SK-N-SH (cell line): ENCODE measurements around the gene NME9. TPM values are rescaled to one million over a fixed set of nuclear protein-coding genes. Genes with fewer than 3 reads are reported as not detected.

ENCODE experiments used
- CHD2 ChIP-seq: fragments of 150-350 bp; IDR thresholded peaks from 2 replicates; pipeline ENCODE4 v1.6.1; 2018; ENCODE audit warnings: low read length; ENCODE audit not compliant: partially characterized antibody
- EP300 ChIP-seq, 2 experiments: IDR thresholded peaks; 2 replicates each; pipeline versions ENCODE4 v1.4.0 to v1.6.1; 2012; ENCODE audit warnings: borderline replicate concordance in 1 of 2, low read depth in 1 of 2, low read length in 1 of 2
- EZH2phosphoT487 ChIP-seq: fragments of 200-600 bp; sonication (generic); IDR thresholded peaks from 2 replicates; pipeline ENCODE4 v1.6.1; 2017; ENCODE audit warnings: low read depth, mixed run types, mild to moderate bottlenecking, antibody characterized with exemption, moderate library complexity, borderline replicate concordance
- FOSL2 ChIP-seq: IDR thresholded peaks from 2 replicates; pipeline ENCODE4 v1.4.0; 2012; ENCODE audit warnings: low read depth, mild to moderate bottlenecking, moderate library complexity, borderline replicate concordance
- FOXJ3 ChIP-seq: sonication (generic); formaldehyde crosslinking; IDR thresholded peaks from 2 replicates; pipeline ENCODE4 v1.5.1; 2020; ENCODE audit warnings: mild to moderate bottlenecking, missing genetic modification reagents
- FOXM1 ChIP-seq: IDR thresholded peaks from 2 replicates; pipeline ENCODE4 v1.4.0; 2012; ENCODE audit warnings: low read depth, mild to moderate bottlenecking
- GATA2 ChIP-seq: sonication (generic); formaldehyde crosslinking; IDR thresholded peaks from 2 replicates; pipeline ENCODE4 v1.5.0; 2020; ENCODE audit warnings: mild to moderate bottlenecking, missing genetic modification reagents
- JUND ChIP-seq: IDR thresholded peaks from 2 replicates; pipeline ENCODE4 v1.4.0; 2012
- MXI1 ChIP-seq: IDR thresholded peaks from 2 replicates; pipeline ENCODE4 v1.6.1; 2012; ENCODE audit warnings: mild to moderate bottlenecking, low read depth, low read length, improper control_type of control experiment
- NFIC ChIP-seq: IDR thresholded peaks from 2 replicates; pipeline ENCODE4 v1.4.0; 2012; ENCODE audit warnings: borderline replicate concordance
- NRF1 ChIP-seq: IDR thresholded peaks from 2 replicates; pipeline ENCODE4 v1.6.1; 2012; ENCODE audit warnings: low read depth, mild to moderate bottlenecking, low read length
- POLR2AphosphoS5 ChIP-seq: IDR thresholded peaks from 2 replicates; pipeline ENCODE4 v1.6.1; 2012; ENCODE audit warnings: low read depth, low read length
- RCOR1 ChIP-seq: fragments of 150-350 bp; IDR thresholded peaks from 2 replicates; pipeline ENCODE4 v1.6.1; 2017; ENCODE audit warnings: antibody characterized with exemption, low read length
- RFX5 ChIP-seq: IDR thresholded peaks from 2 replicates; pipeline ENCODE4 v1.6.1; 2012; ENCODE audit warnings: mild to moderate bottlenecking, improper control_type of control experiment, low read length
- RXRA ChIP-seq: IDR thresholded peaks from 2 replicates; pipeline ENCODE4 v1.4.0; 2012; ENCODE audit warnings: low read depth, mild to moderate bottlenecking, borderline replicate concordance
- SIN3A ChIP-seq: IDR thresholded peaks from 2 replicates; pipeline ENCODE4 v1.6.1; 2012; ENCODE audit warnings: low read depth, mild to moderate bottlenecking, low read length, moderate library complexity, borderline replicate concordance
- TAF1 ChIP-seq: IDR thresholded peaks from 2 replicates; pipeline ENCODE4 v1.6.1; 2012; ENCODE audit warnings: low read depth, mild to moderate bottlenecking, low read length, moderate library complexity, borderline replicate concordance
- TEAD4 ChIP-seq: IDR thresholded peaks from 2 replicates; pipeline ENCODE4 v1.4.0; 2012; ENCODE audit warnings: mild to moderate bottlenecking, borderline replicate concordance; ENCODE audit not compliant: insufficient read depth
- YY1 ChIP-seq: IDR thresholded peaks from 2 replicates; pipeline ENCODE4 v1.4.0; 2012; ENCODE audit warnings: low read depth, mild to moderate bottlenecking
- polyA plus RNA-seq, 3 experiments: library from polyadenylated mRNA; depleted of rRNA; stranded (reverse); fragments of >200 nt; gene quantifications; 2 replicates each; pipeline ENCODE4 v1.2.3, GENCODE V29; 2012
- TF ChIP-seq, protein P1 (sequence below): IDR thresholded peaks from 2 replicates; pipeline ENCODE4 v1.6.1; 2012; ENCODE audit warnings: mild to moderate bottlenecking, low read depth, low read length, moderate library complexity
- TF ChIP-seq, protein P2 (sequence below): IDR thresholded peaks from 2 replicates; pipeline ENCODE4 v1.4.0; 2012; ENCODE audit warnings: low read depth, borderline replicate concordance
- TF ChIP-seq, protein P3 (sequence below): IDR thresholded peaks from 2 replicates; pipeline ENCODE4 v1.4.0; 2012; ENCODE audit warnings: low read depth
- TF ChIP-seq, protein P4 (sequence below): fragments of 150-350 bp; IDR thresholded peaks from 2 replicates; pipeline ENCODE4 v1.6.1; 2016; ENCODE audit warnings: mild to moderate bottlenecking, low read depth, low read length
- TF ChIP-seq, protein P5 (sequence below): IDR thresholded peaks from 2 replicates; pipeline ENCODE4; 2012
- TF ChIP-seq, protein P6 (sequence below): IDR thresholded peaks from 2 replicates; pipeline ENCODE4 v1.4.0; 2012; ENCODE audit warnings: low read depth, borderline replicate concordance

Gene NME9
- polyA plus RNA-seq, 1 of the 3 experiments (the other 2 are of a cell fraction), result 0.43 TPM

DNA sequence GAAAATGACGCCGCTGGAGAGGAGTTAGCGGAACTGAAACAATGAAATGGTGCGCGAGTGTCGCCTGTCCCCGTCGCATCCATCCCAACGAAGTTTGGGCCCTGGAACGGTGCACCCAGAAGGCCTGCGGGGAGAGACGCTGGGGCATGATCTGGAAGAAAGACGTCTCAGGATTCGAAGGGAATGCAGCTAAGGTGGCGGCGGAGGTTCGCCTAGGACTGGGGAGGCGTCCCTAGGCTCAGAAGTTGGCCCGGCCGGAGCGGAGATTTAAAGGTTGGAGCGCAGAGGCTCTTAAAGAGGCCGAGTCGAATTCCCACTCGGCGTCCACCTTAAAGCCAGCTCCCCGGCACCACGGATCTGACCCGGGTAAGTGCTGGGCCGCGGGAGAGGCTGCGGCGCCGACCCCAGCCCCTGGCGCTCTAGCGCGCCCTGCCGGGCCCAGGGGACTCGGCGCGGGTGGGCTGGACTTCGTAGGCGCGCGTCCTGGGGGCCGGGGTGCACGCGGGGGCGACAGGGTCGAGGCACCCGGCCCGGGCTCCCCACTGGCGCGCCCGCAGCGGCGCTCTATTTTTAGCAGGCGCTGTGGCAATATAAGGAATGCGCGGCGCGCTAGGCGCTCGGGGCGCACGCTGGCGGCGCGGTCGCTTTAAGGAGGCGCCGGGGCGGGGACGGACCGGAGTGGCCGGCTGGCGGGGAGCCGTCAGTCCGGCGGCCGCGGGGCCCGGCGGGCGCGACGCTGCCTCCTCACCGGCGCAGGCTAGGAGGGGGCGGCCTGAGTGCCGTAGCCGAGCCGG lies 18.5 kb upstream of the NME9 start, which contains the start of gene MRAS (continued):
- TF ChIP-seq, protein P1, sequence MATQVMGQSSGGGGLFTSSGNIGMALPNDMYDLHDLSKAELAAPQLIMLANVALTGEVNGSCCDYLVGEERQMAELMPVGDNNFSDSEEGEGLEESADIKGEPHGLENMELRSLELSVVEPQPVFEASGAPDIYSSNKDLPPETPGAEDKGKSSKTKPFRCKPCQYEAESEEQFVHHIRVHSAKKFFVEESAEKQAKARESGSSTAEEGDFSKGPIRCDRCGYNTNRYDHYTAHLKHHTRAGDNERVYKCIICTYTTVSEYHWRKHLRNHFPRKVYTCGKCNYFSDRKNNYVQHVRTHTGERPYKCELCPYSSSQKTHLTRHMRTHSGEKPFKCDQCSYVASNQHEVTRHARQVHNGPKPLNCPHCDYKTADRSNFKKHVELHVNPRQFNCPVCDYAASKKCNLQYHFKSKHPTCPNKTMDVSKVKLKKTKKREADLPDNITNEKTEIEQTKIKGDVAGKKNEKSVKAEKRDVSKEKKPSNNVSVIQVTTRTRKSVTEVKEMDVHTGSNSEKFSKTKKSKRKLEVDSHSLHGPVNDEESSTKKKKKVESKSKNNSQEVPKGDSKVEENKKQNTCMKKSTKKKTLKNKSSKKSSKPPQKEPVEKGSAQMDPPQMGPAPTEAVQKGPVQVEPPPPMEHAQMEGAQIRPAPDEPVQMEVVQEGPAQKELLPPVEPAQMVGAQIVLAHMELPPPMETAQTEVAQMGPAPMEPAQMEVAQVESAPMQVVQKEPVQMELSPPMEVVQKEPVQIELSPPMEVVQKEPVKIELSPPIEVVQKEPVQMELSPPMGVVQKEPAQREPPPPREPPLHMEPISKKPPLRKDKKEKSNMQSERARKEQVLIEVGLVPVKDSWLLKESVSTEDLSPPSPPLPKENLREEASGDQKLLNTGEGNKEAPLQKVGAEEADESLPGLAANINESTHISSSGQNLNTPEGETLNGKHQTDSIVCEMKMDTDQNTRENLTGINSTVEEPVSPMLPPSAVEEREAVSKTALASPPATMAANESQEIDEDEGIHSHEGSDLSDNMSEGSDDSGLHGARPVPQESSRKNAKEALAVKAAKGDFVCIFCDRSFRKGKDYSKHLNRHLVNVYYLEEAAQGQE, result no peak
- TF ChIP-seq, protein P2, sequence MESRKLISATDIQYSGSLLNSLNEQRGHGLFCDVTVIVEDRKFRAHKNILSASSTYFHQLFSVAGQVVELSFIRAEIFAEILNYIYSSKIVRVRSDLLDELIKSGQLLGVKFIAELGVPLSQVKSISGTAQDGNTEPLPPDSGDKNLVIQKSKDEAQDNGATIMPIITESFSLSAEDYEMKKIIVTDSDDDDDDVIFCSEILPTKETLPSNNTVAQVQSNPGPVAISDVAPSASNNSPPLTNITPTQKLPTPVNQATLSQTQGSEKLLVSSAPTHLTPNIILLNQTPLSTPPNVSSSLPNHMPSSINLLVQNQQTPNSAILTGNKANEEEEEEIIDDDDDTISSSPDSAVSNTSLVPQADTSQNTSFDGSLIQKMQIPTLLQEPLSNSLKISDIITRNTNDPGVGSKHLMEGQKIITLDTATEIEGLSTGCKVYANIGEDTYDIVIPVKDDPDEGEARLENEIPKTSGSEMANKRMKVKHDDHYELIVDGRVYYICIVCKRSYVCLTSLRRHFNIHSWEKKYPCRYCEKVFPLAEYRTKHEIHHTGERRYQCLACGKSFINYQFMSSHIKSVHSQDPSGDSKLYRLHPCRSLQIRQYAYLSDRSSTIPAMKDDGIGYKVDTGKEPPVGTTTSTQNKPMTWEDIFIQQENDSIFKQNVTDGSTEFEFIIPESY, result no peak
- TF ChIP-seq TEAD4 (0 out of 2 replicates have a peak, but pooled peaks have one; percentile 10), RXRA (no peak), SIN3A (no peak), FOXM1 (no peak), FOXJ3 (CRISPR knock-in tag) (no peak), RCOR1 (no peak), NFIC (no peak), POLR2AphosphoS5 (no peak; the same call in 1 of the 2 replicates), NRF1 (no peak), GATA2 (CRISPR knock-in tag) (no peak), RFX5 (no peak), MXI1 (no peak), EP300 (IDR thresholded peaks at IDR 0.05; ENCODE audit: borderline replicate concordance in 1 of 2, low read depth in 1 of 2, low read length in 1 of 2) (no peak), TAF1 (peak; percentile 8; the same call in 1 of the 2 replicates), CHD2 (no peak), EZH2phosphoT487 (no peak), FOSL2 (no peak), YY1 (peak; percentile 27; the same call in 1 of the 2 replicates), JUND (no peak)
- TF ChIP-seq, protein P3, sequence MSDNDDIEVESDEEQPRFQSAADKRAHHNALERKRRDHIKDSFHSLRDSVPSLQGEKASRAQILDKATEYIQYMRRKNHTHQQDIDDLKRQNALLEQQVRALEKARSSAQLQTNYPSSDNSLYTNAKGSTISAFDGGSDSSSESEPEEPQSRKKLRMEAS, result peak; percentile 49; the same call in 1 of the 2 replicates
- TF ChIP-seq, protein P4, sequence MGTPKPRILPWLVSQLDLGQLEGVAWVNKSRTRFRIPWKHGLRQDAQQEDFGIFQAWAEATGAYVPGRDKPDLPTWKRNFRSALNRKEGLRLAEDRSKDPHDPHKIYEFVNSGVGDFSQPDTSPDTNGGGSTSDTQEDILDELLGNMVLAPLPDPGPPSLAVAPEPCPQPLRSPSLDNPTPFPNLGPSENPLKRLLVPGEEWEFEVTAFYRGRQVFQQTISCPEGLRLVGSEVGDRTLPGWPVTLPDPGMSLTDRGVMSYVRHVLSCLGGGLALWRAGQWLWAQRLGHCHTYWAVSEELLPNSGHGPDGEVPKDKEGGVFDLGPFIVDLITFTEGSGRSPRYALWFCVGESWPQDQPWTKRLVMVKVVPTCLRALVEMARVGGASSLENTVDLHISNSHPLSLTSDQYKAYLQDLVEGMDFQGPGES, result no peak
- TF ChIP-seq, protein P5, sequence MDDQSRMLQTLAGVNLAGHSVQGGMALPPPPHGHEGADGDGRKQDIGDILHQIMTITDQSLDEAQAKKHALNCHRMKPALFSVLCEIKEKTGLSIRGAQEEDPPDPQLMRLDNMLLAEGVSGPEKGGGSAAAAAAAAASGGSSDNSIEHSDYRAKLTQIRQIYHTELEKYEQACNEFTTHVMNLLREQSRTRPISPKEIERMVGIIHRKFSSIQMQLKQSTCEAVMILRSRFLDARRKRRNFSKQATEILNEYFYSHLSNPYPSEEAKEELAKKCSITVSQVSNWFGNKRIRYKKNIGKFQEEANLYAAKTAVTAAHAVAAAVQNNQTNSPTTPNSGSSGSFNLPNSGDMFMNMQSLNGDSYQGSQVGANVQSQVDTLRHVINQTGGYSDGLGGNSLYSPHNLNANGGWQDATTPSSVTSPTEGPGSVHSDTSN, result no peak
- TF ChIP-seq, protein P6, sequence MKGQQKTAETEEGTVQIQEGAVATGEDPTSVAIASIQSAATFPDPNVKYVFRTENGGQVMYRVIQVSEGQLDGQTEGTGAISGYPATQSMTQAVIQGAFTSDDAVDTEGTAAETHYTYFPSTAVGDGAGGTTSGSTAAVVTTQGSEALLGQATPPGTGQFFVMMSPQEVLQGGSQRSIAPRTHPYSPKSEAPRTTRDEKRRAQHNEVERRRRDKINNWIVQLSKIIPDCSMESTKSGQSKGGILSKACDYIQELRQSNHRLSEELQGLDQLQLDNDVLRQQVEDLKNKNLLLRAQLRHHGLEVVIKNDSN, result no peak
